GM19324 (cell line): ENCODE results near the gene TGFBI.
A peak's percentile ranks its signal among the peaks of the same experiment; 100 is the strongest.

Experiments
- ATAC-seq: cut with Tn5 transposase; IDR thresholded peaks from one replicate; pipeline ENCODE4 v1.9.1; 2021; ENCODE audit warnings: mild to moderate bottlenecking, moderate library complexity; ENCODE audit not compliant: unreplicated experiment, low FRiP score

Gene TGFBI

GRCh38 chr5:136060963-136061362, 32.2 kb downstream of the TGFBI start:
- ATAC-seq, result no peak

DNA sequence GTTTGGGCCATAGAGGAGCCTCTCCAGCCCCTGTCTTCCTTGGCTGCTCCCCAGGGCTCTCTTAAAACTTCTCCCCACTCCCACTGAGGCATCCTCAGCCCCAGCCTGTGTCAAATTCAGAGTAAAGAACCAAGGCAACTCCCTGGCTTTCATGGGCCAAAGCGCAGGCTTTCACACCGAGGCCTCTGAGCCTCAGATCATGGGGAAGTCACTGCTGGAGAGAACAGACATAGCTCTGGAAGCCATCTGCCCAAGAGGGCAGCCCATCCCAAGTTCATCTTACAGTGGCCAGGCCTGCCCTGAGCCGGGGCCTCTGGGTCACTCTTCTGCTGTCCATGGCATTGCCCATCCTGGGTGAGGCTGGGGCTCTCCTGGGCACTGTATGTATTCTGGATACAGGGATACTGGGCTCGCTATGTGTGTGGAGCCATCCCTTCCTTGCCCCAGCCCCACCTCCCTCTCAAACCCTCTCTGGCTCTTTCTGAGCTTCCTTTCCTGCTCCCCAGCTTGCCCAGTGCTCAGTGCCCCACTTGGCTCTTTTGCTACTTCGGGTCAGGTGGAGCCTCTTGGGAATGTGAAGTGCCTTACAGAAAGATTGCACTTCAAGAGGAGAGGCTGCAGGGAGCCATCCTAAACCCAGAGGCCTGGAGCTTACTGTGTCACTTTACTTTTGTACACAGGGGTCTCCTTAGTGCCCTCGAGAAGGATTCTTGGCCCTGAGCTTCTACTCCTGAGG, 33.0 kb downstream of the TGFBI start:
- no peak for ATAC-seq

DNA sequence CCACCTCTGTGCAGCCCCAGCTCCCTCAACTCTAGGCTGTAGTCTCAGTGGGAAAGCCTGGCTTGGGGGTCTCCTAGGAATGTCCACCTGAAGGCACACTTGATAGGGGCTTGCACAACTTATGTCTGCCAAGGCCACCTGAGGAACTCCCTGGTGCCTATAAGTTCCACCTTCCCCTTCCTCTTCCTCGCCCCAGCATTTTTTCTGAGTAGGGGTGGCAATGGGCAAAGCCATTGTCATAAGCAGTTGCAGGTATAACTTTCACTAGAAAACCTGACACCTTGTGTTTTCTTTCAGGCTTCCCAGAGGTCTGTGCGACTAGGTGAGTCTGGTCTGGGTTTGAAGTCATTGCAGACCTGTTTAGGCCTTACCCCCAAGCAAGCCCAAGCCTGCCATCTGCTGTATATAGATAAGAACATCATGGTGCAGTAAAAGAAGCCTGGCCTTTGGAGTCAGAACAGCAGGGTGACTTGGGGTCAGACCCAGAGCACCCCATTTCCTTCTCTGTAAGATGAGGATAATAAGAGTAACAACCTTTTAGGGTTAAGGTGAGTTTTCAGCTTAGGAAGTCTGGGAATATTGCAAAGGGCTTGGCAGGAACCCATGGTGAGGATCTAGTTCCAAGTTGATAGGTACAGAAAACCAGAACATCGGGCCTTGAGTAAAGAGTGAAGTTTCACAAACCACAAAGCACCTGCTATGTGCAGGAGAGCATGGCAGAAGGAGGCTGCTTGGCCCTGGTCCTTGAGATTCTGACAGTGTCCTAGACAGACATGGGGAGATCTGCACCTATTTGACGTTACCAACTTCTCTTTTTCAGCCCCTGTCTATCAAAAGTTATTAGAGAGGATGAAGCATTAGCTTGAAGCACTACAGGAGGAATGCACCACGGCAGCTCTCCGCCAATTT, 33.8 kb downstream of the TGFBI start:
- peak; percentile 41 for ATAC-seq

DNA sequence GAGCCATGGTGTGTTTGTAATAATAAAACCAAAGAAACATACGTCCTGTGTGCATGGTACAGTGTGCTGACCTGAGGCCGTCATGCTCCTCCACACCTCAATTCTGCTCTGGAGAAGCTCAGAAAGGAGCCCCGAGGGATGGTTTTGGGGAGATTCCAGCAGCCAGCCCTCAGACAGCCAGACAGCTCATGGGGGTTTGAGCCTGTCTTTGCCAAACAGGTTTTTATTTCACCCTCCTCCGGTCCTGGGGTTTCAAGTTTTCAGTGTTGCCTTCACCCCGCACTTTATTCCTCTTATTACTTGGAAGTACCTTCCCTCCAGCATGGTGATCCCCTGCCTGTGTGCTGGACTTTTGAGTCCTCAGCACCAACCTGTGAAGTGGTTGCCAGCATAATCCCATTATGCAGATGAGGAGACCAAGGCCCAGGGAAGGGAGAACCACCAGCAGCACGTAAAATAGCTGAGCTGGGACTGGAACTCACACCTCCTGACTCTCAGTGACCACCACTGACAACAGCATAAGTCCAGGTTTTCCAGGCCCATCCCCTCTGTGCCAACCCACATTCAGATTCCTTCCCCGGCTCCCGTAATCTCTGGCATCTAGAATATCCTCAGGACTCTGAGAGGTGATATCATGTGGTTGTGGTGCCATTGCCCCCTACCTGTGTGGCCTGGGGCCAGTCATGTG, 35.1 kb downstream of the TGFBI start:
- no peak for ATAC-seq

DNA sequence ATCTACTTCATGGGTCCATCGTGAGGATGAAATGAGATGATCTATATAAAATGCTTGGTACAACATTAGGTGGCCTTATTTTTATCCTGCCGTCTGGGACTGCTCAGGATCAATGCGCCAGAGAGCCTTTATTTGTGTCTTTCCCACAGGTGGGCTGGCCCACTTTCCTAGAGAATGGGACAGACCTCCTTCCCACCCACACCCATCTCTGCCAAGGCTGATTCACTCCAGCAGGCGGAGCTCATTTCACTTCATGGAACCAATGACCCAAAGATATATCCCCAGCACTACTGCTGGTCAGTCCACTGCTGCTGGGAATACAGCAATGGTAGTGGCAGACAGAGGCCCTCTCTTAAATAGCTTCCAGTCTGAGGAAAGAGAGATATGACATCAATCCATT, 35.7 kb downstream of the TGFBI start:
- no peak for ATAC-seq

DNA sequence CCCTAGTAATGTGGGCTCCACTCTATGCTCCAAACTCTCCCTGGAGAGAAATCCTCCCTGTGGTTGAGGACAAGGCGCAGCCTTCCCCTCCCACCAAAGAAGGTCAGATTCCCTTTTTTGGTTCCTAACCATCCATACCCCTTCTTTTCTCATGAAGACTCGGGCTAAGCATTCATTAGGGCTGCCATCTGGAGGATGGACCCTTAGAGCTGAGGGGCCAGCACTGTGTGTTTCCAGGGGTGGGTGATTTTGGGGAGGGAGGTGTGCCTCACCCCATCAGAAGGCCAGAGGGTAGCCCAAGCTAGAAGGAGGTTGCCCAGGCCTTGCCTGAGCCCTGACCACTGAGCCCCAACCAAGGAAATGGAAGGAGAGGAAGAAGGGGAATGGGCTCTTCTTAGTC, 36.8 kb downstream of the TGFBI start:
- ATAC-seq, result no peak

GRCh38 chr5:136066661-136067271, 38.0 kb downstream of the TGFBI start:
- no peak for ATAC-seq

GRCh38 chr5:136067422-136067821, 38.6 kb downstream of the TGFBI start:
- ATAC-seq, result no peak

DNA sequence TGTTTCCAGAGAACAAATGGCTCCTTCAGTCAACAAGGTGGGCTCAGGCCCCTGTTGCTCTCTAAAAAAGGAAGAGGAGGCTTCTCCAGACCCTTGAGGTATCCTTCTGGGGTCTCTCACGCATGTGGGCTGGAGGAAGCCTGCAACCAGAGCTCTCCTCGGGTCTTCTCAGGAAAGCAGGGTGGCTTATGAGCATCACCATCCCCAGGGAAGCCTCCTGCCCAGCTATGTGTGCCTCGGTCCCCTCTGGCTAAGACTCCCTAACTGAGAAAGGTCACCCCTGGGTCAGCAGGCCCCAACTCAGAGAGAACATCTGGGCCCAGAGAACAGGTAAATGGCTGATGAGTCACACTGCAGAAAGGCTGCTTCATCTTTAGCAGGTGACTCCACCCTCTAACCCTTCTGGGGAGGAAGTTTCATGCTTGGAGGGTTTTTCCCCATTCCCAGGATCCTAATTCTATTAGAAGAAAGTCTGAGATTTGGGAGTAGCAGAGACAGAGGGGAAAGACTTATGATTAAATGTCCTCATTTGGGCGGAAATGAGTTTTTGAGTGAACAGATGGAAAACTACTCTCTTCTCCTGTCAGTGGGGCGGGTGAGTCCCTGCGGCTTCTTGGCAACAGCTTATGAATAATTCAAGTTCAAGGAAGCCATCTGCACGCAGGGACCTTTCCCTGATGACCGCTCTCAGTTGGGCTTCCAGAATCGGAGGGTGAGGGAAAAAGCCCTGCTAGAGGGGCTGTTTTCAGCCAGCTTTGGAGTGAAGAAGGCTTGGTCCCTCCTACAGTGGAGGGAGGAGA, 41.9 kb downstream of the TGFBI start:
- ATAC-seq, result no peak

DNA sequence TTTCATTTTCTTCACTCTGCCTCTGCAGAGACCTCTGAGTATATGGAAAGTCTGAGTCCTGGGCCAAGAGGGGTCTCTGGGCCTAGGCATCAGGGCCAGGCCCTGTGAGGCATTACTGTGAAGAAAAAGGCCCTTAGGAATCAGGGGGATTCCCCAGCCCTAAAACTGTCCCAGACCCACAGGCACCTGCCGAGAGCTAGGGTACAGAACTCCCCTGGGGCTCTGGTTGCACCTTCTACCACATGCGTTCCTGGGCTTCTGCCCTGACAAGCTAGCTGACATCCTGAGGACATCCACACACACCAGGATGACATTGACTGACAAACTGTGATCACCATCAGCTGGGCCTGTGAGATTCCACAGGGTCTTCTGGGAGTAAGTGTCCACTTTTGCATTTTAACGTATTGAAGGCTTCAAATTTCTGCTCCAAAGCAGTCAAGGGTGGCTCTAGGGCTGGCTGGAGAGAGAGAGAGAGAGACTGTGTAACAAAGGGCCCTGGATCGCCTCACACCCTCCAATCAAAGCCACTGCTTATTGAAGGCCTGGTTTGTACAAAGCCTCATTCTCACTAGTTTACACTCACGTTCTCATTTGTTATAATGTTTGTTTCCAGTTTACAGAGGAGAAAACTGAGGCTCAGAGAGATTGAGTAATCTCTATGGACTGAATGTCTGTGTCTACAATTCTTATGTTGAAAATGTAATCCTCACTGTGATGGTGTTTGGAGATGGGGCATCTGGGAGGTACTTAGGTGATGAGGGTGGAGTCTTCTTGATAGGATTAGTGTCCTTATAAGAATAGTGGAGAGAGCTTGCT, 45.1 kb downstream of the TGFBI start:
- peak; percentile 67 for ATAC-seq

DNA sequence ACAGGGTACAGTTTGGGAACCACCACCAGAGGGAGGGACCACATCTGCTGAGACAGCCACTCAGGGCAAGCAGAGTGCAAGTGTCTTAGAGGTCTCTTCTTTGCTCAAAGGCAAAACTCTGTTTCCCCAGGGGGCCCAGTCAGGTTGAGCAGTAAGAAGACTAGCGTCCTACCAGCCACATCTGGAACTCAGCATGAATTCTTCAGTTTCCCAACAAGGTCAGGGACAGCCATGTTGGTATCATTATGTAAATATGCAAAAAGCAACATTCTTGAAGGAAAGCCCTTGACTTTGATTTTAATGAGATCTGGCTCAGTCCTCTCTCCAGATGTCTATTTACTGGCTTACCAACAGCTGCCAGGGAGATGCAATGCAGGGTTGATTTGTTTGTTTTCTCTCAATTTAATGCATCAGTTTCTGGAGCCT, 46.7 kb downstream of the TGFBI start:
- ATAC-seq, result no peak

- ATAC-seq, result no peak
These were observed 47.3 kb downstream of the TGFBI start for GRCh38 chr5:136076067-136076466.

DNA sequence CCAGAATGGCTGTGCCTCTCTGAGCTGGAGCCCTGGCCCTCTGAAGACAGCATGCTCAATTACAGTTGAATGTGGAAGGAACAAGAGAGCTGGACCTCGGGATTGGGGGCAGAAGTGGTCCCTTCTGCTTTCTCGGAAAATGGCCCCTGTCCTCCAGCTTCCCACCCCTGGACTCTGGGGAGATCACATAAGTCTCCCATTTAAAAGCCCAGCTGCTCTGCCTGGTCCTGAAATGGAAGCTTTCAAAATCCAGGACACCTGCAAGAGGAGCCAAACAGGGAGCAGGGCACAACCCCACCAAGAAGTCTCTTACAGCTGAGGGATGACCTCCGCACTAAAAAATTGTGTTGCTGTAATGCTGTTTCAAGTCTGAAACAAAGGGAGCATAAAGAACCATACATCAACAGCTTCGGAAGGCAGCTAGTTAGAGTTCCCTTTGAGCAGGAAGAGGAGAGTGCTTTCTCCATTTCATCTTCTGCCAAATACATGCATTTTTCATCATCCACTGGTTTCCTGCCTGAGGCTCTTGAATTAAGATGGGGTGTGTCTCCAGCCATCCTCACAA, 48.2 kb downstream of the TGFBI start:
- ATAC-seq, result no peak

DNA sequence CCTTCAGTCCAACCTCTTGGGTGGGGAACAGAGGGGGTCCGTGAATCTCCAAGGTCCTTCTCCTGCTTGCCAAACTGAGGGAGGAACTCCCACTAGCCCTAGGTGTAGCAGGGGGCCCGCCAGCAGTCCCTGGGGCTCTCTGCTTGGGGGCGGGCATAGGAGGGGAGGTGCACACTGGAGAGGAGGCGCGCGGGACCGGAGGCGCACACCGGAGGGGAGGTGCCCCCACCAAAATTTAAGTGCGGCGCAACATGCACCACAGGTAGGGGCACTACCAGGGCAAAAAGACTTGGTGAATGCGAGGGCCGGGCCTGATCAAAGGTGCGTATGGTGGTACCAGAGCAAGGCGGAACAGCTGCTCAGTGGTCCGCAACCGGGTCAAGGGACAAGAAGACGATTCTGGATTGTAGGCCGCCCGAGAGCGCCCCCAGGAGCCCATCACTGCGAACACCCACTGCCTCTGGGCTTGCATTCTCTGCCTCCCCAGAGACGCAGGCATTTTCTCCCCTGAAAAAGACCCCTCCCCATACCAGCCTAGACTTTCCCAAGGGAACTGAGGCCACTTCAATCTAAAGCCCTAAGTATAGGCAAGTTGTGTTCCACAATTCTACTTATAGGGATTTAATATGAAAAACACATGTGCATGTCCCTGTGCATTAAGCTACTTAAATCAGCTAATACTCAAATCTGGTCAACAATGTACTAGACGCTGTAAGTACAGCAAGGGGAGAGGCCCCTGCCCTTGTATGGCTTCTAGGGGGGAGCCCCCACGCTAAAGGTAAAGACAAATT, 50.6 kb downstream of the TGFBI start:
- ATAC-seq, result no peak

- no peak for ATAC-seq
These were observed 51.3 kb downstream of the TGFBI start for GRCh38 chr5:136080113-136080482.

- peak; percentile 90 for ATAC-seq
These were observed 51.9 kb downstream of the TGFBI start for GRCh38 chr5:136080483-136081216.

DNA sequence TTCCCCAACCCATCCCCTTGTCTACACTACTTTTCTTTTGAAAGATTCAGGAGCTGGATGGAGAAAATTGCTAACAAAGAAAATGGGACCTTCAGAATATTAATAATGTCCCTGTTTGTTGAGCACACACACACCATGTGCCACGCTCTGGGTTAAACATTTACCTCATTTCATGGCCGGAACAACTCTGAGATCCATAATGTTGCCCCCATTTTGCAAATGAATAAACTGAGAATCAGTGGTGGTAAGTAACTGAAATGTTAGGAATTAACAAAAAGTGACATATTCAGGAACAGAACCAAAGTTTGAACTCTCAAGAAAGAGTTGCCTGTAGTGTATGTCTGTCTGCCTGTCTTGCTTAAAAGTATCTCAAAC, 52.4 kb downstream of the TGFBI start:
- no peak for ATAC-seq
